H1 (cell line): Measurements from ENCODE around the gene HSPA4L. TPM values are rescaled to one million over a fixed set of nuclear protein-coding genes. Genes with fewer than 3 reads are reported as not detected.

ENCODE experiments used
- ATF2 ChIP-seq: IDR thresholded peaks from 2 replicates; pipeline ENCODE4 v1.6.1; 2012; ENCODE audit warnings: low read length, inconsistent platforms
- ATF3 ChIP-seq: IDR thresholded peaks from 2 replicates; pipeline ENCODE4 v1.6.1; 2011; ENCODE audit warnings: low read depth, mild to moderate bottlenecking, low read length; ENCODE audit not compliant: insufficient read depth
- MAFK ChIP-seq: IDR thresholded peaks from 2 replicates; pipeline ENCODE4 v1.6.1; 2012; ENCODE audit warnings: low read depth, mild to moderate bottlenecking, improper control_type of control experiment, low read length
- PHF8 ChIP-seq: fragments of 200-600 bp; sonication (generic); conservative IDR thresholded peaks from 2 replicates; pipeline ENCODE4 v1.7.1; 2012; ENCODE audit warnings: low read depth, mild to moderate bottlenecking, inconsistent platforms, low read length, moderate library complexity
- YY1 ChIP-seq: IDR thresholded peaks from 2 replicates; pipeline ENCODE4 v1.6.1; 2011; ENCODE audit warnings: low read depth, mild to moderate bottlenecking, low read length
- polyA plus RNA-seq, 7 experiments: library from polyadenylated mRNA; depleted of rRNA in 3 of 7; stranded (reverse) in 5 of 7; unstranded in 2 of 7; fragments of >200 nt in 5 of 7; fragments of 200-250 nt in 2 of 7; gene quantifications; 1 replicate in 5 of 7; 2 replicates in 1 of 7; 4 replicates in 1 of 7; pipeline versions ENCODE4 v1.2.1 to v1.2.3, GENCODE V29; 2011 to 2013; ENCODE audit warnings: missing spikeins in 2 of 7, mixed read lengths in 2 of 7
- total RNA-seq: library from RNA; stranded (reverse); fragmentation: NEBNext Ultra II Directional; extraction: Animal tissue kit (Norgen Biotek cat#: 25700); gene quantifications from 2 replicates; pipeline ENCODE4 v1.2.1, GENCODE V29; 2021
- TF ChIP-seq, protein P1 (sequence below): IDR thresholded peaks from 2 replicates; pipeline ENCODE4 v1.6.1; 2012; ENCODE audit warnings: inconsistent platforms
- TF ChIP-seq, protein P2 (sequence below), 3 experiments: IDR thresholded peaks; 1 replicate in 2 of 3; 2 replicates in 1 of 3; pipeline versions ENCODE4 v1.5.1 to v1.6.1; 2011; ENCODE audit warnings: low read length in 3 of 3, mild to moderate bottlenecking in 3 of 3, inconsistent platforms in 2 of 3, low read depth in 1 of 3, moderate library complexity in 1 of 3; ENCODE audit not compliant: insufficient read depth in 1 of 3; ENCODE audit errors: control extremely low read depth in 1 of 3

HSPA4L gene
- total and polyA plus RNA-seq, 2 of the 8 experiments (the other 6 are each of a cell fraction or from before 2014, with no cell fraction given): 0.65 to 4.7 TPM

GRCh38 chr4:127857641-127858040 lies 75.5 kb downstream of the HSPA4L start (continued):
- TF ChIP-seq MAFK: no peak
- TF ChIP-seq PHF8: no peak
- TF ChIP-seq YY1: no peak
- TF ChIP-seq, protein P1, sequence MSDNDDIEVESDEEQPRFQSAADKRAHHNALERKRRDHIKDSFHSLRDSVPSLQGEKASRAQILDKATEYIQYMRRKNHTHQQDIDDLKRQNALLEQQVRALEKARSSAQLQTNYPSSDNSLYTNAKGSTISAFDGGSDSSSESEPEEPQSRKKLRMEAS: no peak
- TF ChIP-seq, protein P2, sequence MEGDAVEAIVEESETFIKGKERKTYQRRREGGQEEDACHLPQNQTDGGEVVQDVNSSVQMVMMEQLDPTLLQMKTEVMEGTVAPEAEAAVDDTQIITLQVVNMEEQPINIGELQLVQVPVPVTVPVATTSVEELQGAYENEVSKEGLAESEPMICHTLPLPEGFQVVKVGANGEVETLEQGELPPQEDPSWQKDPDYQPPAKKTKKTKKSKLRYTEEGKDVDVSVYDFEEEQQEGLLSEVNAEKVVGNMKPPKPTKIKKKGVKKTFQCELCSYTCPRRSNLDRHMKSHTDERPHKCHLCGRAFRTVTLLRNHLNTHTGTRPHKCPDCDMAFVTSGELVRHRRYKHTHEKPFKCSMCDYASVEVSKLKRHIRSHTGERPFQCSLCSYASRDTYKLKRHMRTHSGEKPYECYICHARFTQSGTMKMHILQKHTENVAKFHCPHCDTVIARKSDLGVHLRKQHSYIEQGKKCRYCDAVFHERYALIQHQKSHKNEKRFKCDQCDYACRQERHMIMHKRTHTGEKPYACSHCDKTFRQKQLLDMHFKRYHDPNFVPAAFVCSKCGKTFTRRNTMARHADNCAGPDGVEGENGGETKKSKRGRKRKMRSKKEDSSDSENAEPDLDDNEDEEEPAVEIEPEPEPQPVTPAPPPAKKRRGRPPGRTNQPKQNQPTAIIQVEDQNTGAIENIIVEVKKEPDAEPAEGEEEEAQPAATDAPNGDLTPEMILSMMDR (IDR thresholded peaks at IDR 0.05; ENCODE audit: control extremely low read depth in 1 of 3, insufficient read depth in 1 of 3, low read depth in 1 of 3, low read length in 3 of 3): no peak
- no peak for TF ChIP-seq ATF2
- TF ChIP-seq ATF3: no peak
